D721Med (cell line): ENCODE measurements around the gene MBD4.

Source experiments
- DNase-seq: peaks from one replicate; pipeline ENCODE4 v3.0.0; 2011; ENCODE audit warnings: low spot score; ENCODE audit not compliant: insufficient read length
- FAIRE-seq: peaks from 2 replicates; lab custom pipeline; 2011; peaks lifted over from hg19 to GRCh38; lab: Jason Lieb, UNC
- CTCF ChIP-seq: IDR thresholded peaks from 2 replicates; pipeline ENCODE4 v1.5.1; 2012; ENCODE audit warnings: mild to moderate bottlenecking, control low read depth; ENCODE audit not compliant: insufficient read depth; ENCODE audit errors: missing control alignments

MBD4 gene

GRCh38 chr3:129422897-129423296, 16.9 kb downstream of the MBD4 start:
- no peak for FAIRE-seq
- no peak for TF ChIP-seq CTCF
- no peak for DNase-seq

GRCh38 chr3:129421988-129422745, 17.6 kb downstream of the MBD4 start:
- FAIRE-seq (no peak), DNase-seq (no peak)
- TF ChIP-seq CTCF, result peak; percentile 2

GRCh38 chr3:129421236-129421883, 18.4 kb downstream of the MBD4 start:
- no peak for TF ChIP-seq CTCF
- FAIRE-seq (no peak), DNase-seq (no peak)

- FAIRE-seq, result no peak
- DNase-seq, result no peak
- no peak for TF ChIP-seq CTCF
These were observed 20.3 kb downstream of the MBD4 start for GRCh38 chr3:129419476-129419875.

- no peak for TF ChIP-seq CTCF
- FAIRE-seq (no peak), DNase-seq (no peak)
These were observed 21.4 kb downstream of the MBD4 start for GRCh38 chr3:129418041-129418973.

- DNase-seq, result no peak
- TF ChIP-seq CTCF, result no peak
- no peak for FAIRE-seq
These were observed 22.4 kb downstream of the MBD4 start for GRCh38 chr3:129417326-129417725.
